ENCODE data around the gene XRCC1.

- TF ChIP-seq POLR2A (IDR thresholded peaks at IDR 0.05): no peak
- no peak for TF ChIP-seq POLR2AphosphoS5 (IDR thresholded peaks at IDR 0.05)
- no peak for TF ChIP-seq CTCF (IDR thresholded peaks at IDR 0.05)
- no peak for TF ChIP-seq EP300 (IDR thresholded peaks at IDR 0.05)
These were observed 73.5 kb downstream of the XRCC1 start for GRCh38 chr19:43501661-43502418.
